Stimulated activated CD4-positive, alpha-beta T cell treated with anti-CD3 and anti-CD28 coated beads, Interleukin-2, amount 100 ng/mL, for 24 hours (primary cell): Measurements from ENCODE around the gene SLC22A15.
"Not testable (repeated sequence)": the region's sequence is repeated elsewhere in the genome, so short reads cannot be mapped to it uniquely, and the experiment has no call there.

Experiments used
- DNase-seq, 2 donors: peaks; one replicate each; pipeline ENCODE4 v3.0.0-alpha.2; 2020

Gene SLC22A15

DNA sequence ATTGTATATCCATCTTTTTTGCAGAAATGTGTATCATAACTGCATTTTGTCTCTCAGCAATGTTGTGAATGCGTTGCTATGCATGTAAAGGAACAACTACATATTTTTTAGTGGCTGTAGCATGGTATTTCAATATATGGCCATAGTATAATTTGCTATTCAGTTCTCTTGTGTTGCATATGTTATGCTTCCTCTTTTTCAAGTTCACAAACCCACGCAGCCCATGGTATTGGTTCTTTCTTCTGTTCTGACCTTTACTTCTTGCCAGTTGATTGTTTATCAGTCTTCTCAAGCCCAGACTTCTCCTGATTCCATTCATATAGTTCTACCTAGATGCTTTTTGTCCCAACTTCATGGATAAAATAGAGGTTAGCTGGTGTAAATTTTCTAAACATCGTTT, 6.1 kb downstream of the SLC22A15 start:
- DNase-seq, result no peak

DNA sequence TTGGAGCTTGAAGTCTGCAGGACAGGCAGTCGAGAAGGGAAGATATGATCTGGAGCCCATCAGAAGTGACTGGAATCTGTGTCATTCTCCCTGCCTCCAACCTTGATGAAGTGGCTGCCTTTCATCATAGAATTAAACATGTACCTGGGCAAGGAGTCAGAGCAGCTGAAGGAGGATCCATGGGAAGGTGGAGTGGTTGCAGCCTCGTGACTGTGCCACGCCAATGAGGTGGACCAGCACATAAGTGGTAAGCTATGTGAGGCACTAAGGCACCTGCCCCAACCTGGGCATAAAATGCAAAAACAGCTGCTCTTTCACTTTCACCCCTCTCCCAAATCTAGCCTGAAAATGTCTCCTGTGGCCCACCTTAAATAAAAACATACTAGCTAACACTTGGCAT, 7.3 kb downstream of the SLC22A15 start:
- no peak for DNase-seq

DNA sequence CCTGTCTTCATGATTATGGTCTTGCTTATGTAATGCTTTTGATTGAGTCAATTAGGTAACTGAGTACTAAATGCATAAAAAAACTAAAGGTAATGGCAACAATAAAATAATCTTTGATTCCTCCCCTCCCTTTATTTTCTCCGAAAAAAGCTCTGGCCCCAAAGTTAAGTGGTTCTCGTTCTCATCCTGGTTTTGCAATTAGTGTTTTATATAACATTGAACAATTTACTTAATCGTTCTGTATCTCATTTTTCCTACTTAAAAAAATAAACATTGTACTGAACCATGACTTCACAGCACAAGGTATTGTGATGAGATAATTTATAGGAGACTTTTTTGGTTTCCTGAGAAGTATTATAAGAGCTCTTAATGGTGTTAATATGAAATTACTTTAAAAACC, 11.3 kb downstream of the SLC22A15 start:
- DNase-seq, result no peak

DNA sequence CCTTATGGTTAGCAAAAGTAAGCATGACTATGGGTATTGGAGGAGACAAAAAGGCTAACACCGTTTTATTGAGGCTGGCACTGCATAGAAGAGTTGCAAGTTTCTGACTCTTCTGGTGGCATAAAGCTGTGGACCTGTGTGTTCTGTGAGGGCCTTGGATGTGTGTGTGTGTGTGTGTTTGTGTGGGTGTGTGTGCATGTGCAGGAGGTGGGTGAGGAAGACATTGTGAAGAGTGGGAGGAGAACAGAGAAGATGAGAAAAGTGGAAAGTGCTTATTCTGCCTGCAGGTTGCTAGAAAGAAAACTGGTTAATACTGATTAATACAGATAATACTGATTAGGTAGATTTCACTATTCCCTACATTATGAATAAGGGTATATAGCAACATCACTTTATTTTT, 12.6 kb downstream of the SLC22A15 start:
- DNase-seq, result no peak

DNA sequence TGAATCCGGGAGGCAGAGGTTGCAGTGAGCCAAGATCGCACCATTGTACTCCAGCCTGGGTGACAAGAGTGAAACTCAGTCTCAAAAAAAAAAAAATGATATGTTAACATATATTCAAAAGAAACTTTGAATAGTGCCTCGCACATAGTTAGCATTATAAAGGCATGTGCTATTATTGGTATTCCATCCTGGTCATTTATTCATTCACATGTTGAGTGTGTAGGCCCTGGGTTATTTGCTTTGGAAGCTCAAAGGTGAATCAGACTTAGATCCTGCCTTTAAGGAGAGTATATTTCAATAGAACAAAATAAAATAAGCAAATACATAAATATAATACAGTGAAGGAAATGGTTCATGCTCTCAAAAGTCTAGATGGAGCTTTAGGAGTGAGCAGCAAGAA, 13.4 kb downstream of the SLC22A15 start:
- DNase-seq, result no peak

DNA sequence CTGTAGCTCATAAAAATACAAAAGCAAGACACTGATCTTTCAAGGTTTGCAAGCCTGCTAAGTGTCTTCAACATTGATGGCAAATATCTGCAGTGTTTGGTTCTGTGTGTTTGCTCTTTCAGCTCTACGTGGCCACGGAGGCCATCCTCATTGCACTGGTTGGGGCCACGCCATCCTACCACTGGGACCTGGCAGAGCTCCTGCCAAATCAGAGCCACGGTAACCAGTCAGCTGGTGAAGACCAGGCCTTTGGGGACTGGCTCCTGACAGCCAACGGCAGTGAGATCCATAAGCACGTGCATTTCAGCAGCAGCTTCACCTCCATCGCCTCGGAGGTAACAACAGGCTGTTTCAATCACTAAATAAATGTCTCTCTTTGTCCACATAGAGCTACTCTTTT, 15.6 kb downstream of the SLC22A15 start:
- no peak for DNase-seq

DNA sequence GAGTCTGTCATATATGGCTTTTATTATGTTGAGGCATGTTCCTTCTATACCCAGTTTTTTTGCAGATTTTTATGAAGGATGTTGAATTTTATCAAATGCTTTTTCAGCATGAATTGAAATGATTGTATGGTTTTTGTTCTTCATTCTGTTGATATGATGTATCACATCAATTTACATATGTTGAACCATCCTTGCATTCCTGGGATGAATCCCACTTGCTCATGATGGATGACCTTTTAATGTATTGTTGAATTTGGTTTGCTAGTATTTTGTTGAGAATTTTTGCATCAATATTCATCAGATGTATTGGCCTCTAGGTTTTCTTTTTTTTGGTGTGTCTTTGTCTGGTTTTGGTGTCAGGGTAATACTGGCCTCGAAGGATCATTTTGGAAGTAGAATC, 21.6 kb downstream of the SLC22A15 start:
- DNase-seq, result not testable (repeated sequence)

DNA sequence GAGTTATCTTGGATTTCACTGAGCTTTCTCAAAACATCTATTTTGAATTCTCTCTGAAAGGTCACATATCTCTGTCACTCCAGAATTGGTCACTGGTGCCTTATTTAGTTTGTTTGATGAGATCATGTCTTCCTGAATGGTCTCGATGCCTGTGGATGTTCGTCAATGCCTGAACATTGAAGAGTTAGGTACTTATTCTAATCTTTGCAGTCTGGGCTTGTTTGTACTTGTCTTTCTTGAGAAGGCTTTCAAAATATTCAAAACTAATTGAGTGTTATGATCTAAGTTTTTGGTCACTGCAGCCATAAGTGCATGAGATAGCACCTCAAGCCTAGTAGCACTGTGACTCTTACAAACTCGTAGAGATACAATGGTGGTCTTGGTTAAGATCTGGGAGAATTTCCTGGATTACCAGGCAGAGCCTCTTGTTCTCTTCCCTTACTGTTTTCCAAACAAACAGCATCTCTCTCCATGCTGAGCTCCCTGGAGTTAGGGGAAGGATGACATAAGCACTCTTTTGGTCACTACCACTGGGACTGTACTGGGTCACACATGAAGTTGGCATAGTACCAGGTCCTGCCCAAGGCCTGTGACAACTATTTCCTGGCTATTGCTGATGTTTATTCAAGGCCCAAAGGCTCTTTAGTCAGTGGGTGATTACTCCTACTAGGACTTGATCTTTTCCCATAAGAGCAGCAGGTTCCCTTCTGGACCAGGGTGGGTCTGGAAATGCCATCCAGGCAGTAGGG, 25.6 kb downstream of the SLC22A15 start:
- no peak for DNase-seq

DNA sequence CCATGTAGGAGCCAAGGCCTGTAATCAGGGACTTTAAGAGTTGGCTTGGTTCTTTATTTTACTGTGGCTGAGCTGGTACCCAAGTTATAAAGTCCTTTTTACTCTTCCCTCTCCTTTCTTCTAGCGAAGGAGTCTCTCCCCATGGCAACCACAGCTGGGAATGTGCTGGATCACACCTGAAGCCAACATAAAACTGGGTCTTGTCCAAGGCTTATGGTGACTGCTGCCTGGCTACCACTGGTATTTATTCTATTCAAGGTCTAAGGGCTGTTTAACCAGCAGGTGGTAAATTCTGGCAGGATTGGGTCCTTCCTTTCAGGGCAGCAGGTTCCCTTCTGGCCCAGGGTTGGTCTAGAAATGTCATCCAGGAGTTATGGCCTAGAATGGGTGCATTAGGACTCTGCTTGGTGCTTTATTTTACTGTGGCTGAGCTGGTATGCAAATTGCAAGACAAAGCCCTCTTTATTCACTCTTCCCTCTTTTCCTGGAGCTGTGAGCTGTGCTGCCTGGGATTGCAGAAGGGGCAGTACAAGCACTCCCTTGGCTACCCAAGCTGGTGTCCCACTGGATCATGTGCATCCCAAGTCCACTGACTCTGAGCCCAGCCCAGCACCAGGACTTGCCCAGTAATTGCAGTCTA, 26.6 kb downstream of the SLC22A15 start:
- DNase-seq, result no peak

DNA sequence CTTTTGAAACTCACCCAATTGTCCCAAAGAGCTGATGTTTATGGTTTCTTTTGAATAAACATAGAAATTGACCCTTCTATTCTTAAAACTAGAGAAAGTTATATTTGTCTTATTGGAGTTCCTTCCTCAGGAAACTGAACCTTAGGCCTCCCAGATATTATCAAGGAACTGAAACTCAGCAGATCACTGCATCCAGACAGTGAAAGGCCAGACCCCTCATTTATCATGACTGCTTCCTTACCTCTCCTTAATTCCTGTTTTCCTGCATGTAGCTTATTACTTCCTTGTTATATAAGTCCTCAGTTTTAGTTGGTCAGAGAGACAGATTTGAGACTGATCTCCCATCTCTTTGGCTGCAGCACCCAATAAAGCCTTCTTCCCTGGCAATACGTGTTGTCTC, 27.5 kb downstream of the SLC22A15 start:
- no peak for DNase-seq

DNA sequence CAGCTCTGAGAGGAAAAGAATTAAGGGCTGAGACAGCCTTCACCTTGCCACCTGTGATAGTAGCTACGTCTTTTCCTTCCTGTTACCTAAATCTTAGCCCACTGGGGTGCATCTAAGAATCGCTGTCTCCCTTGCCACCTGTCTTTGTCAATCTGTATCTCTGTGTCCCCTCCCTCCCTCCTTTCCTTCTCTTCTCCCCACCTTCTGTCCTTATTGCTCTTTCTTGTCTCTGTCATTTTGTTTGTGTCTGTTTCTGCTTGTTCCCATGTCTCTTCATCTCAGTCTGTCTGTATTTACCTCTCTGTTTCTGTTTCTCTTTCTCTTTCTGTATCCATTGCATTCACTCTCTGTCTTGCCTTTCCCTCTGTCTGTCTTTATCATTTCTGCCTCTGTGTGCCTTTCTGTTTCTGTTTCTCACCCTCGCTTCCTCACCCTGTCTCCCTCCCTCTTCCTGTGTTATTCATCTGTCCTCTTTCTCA, 30.2 kb downstream of the SLC22A15 start:
- DNase-seq, result no peak

DNA sequence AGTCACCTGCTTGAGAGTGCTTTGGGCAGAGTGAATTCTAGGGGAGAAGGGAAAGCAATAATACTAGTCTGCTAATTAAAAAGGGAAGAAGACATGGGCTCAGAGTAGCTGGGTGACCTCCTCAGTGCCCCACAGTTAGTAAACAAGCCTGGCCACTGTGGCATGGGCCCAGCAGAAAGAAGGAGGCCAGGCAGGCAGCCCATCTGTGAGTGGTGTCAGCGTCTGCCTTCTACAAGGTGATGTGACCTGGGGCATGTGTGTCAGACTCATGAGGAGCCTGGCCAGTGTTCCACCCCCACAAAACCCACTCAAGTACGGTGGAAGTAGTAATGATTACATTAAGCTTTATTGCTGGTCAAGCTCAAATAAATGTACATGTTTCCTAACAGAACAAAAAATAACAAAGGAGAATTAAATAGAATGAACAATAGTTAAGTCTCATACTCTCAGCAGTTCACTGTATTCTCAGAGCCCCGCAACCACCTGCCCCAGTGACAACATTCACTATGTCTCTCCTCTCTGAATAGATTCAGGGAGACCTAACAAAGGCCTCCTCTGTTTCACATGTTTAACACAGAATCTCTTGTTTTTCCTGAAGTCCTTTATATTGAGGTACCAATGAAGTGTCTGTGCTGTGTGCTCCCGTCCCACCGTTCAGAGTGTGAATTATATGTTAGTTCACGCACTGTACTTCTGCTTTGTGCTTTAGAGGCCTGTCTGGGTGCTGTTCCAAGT, 32.5 kb downstream of the SLC22A15 start:
- no peak for DNase-seq

DNA sequence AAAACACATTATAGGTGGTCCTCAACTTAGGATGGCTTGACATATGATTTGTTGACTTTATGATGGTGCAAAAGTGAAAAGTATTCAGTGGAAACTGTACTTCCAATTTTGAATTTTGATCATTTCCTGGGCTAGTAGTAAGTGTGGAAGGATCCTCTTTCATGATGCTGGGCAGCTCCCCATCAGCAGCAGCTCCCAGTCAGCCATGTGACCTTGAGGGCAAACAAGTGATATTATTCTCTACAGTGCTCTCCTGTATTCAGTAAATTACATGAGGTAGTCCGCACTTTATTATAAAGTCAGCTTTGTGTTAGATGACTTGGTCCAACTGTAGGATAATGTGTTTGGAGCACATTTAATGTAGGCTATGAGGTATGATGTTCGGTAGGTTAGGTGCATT, 36.4 kb downstream of the SLC22A15 start:
- DNase-seq, result no peak

DNA sequence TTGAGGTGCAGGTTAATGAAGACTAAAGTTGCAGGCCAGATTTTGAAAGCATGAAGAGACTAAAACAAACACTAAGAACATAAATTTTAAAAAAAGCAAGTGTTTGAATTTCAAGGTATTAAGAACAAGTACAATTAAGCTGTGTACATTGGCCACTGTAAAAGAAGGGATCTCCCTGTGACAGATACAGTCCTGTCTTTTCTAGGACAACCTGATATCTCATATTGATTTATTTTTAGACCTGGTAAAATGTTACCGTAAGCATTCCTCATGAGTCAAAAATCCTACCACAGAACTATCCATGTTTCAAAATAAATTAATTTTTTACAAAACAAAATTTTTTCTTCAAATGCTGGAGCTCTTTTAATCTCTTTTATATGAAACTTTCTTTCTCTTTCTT, 39.4 kb downstream of the SLC22A15 start:
- DNase-seq, result no peak

DNA sequence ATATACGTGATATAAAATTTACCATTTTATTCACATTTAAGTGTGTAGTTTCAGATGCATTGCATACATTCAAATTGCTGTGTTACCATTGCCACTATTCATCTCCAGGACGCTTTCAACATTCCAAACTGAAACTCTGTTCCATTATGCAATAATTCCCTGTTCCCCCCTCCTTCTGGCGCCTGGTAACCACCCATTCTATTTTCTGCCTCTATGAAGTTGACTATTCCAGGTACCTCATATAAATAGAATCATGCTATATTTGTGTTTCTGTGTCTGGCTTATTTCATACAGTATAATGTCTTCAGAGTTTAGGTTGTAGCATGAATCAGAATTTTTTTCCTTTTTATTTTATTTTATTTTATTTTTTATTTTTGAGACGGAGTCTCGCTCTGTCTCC, 41.7 kb downstream of the SLC22A15 start:
- DNase-seq, result no peak

DNA sequence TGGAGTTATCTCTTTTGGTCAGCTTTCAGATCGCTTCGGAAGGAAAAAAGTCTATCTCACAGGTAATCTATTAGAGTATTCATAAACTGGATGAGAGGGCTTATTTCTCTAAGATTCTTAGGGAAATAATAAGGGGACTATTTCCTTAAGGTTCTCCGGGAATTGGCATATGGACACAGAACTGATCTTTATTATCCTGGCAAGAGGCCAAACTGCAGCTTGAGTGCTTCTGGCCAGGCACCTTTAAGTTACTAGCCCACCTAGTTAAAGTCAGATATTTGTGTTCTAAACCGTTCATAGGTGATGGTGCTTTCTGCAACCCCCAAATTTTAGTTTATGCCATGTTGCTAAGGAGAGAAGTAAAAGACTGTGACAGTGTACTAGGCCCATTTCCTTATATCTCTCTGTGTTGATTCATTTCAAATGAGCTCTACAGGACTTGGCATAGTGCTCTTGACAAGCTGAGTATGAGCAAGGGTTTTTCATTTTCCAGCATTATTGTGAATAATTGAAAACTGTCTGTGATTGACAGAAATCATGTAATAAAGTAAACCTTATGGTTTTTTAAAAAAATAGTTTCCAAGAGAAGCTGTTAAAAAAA, 43.4 kb downstream of the SLC22A15 start:
- no peak for DNase-seq

DNA sequence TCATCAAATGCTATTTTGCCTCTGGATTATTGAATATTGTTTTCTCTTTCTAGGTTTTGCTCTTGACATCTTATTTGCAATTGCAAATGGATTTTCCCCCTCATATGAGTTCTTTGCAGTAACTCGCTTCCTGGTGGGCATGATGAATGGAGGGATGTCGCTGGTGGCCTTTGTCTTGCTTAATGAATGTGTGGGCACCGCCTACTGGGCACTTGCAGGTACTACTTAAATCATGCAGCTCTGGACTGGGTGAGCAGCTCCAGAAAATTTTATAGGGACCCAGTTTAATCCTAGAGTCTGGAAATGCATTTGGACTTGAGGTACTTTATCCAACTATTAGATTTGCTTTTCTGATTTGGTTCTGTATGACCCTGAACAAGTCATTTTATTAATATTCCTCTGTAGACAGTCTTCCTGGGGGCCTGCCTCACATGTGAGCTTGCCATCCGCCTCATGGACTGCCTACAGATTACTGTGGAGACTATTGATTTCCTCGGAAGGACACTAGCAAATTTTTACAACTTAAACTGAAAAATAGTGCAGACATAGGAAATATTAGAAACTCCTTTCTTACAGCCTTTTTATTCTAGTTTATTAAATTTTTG, 44.5 kb downstream of the SLC22A15 start:
- DNase-seq, result peak; percentile 47 to 60

DNA sequence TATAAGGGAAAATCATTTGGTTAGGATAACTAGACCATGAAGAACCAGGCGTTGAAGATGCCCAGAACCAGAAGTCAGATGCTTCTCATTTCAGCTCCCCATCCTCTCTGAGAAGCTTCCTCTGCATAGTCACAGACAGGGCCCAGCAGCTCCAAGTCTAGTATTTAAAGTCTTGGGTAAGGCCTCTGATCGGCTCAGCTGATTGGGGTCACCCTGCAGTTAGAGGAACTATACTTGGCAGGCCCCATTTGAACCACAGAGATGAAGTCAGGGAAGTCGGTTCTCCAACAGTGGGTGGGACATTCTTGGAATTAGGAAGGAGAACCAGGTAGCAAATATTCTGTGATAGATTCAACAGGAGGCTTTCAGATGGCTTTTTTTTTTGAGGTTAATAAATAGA, 48.3 kb downstream of the SLC22A15 start:
- no peak for DNase-seq

DNA sequence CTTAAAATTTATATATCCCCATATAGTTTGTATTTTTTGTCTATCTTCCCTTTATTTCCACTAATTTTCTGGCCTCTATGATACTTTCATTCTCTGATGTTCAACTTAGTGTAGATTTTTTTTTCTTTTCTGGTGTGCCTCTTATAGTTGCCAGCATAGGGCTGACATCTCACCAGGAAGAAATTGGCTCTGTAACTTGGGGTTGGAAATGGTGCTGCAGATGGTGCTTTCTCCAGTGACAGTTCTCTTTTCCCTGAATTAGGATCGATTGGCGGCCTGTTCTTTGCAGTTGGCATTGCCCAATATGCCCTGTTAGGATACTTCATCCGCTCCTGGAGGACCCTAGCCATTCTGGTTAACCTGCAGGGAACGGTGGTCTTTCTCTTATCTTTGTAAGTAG, 50.3 kb downstream of the SLC22A15 start:
- DNase-seq, result no peak

DNA sequence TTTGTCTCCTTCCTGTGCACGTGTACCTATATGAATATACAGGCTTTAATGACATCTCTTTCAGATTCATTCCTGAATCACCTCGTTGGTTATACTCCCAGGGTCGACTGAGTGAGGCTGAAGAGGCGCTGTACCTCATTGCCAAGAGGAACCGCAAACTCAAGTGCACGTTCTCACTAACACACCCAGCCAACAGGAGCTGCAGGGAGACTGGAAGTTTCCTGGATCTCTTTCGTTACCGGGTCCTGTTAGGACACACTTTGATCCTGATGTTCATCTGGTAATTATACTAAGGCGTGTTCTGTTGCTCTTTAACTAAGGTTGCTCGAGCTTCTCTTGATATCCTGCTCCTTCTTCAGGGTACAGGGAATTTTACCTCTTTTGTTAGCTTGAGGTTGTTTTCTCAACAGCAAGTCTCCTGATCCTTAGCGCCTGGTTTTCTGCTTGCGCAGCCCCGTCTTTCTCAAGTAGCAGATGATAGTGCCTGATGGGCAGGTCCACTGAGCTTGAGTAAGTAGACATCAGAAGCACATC, 55.1 kb downstream of the SLC22A15 start:
- DNase-seq, result no peak

DNA sequence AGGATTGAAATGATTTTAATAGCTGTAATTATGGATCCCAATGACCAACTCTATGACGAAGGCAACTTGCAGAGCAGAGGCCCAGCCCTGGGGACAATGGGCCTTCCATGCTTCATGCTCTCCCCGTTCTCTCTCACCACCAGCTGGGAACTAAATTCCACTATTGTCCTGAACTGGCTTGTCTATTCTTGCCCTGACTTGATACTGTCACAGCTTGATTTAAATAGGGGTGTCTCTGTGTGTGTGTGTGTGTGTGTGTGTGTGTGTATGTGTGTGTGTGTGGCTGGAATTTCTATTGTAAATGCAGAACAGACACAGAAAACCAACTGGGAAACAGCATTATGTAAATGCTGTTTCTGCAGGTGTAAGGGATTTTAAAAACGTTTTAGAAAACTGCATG, 57.0 kb downstream of the SLC22A15 start:
- DNase-seq, result no peak

DNA sequence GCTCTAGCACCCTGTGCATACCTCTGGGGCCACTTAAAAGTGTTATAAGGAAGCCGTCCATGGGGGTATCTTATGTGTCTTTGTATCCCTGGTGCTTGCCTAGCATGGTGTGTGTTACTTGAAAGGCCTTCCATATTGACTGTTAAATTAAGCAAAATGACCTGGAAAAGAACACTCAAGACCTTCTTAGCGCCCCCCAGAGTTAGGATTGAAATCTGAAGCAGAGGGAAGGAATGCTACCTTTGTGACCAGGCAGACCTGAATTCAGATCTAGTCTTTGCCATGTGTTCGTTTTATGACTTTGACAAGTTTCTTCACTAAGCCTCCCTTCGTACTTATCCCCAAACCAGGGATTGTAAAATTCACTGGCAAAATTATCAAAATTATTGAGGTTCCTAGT, 59.9 kb downstream of the SLC22A15 start:
- DNase-seq, result no peak

DNA sequence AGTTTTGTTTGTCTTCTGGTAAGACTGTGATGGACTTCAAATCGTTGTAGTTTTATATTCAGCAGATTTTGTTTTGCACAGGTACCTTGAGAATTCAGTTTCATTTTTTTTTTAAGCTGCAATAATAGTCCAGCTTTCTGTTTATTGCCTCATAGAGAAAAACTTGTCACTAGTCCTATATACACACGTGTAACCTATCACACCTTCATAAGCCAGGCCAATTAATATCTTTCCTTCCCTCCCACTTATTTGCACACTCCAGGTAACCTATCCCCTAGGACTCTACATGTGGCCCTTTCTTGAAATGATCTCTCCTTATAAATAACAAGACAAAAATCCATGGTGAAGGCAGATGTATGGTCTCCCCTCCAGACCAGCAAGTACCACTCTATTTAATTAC, 62.4 kb downstream of the SLC22A15 start:
- no peak for DNase-seq
